GM12891 (cell line): ENCODE measurements around the gene GPC4.

Experiments
- DNase-seq: peaks from one replicate; pipeline ENCODE4 v3.0.0; 2011; ENCODE audit warnings: low spot score; ENCODE audit not compliant: insufficient read length
- FAIRE-seq: peaks from 2 replicates; lab custom pipeline; 2011; peaks lifted over from hg19 to GRCh38; lab: Jason Lieb, UNC
- PAX5 ChIP-seq: IDR thresholded peaks from 2 replicates; pipeline ENCODE4 v1.6.1; 2011; ENCODE audit warnings: low read length, moderate library complexity, mild to moderate bottlenecking; ENCODE audit not compliant: insufficient read depth, severe bottlenecking
- POLR2A ChIP-seq: IDR thresholded peaks from 2 replicates; pipeline ENCODE4 v1.6.1; 2011; ENCODE audit warnings: low read depth, low read length, control low read depth
- POLR2AphosphoS5 ChIP-seq: IDR thresholded peaks from 2 replicates; pipeline ENCODE4 v1.6.1; 2011; ENCODE audit warnings: low read depth, low read length, control low read depth
- POU2F2 ChIP-seq: IDR thresholded peaks from 2 replicates; pipeline ENCODE4 v1.6.1; 2011; ENCODE audit warnings: low read depth, mild to moderate bottlenecking, control low read depth, low read length, moderate library complexity
- SPI1 ChIP-seq: IDR thresholded peaks from 2 replicates; pipeline ENCODE4 v1.6.1; 2011; ENCODE audit warnings: low read depth, low read length, control low read depth
- TAF1 ChIP-seq: IDR thresholded peaks from 2 replicates; pipeline ENCODE4 v1.6.1; 2011; ENCODE audit warnings: low read depth, low read length, control low read depth

GPC4 gene

DNA sequence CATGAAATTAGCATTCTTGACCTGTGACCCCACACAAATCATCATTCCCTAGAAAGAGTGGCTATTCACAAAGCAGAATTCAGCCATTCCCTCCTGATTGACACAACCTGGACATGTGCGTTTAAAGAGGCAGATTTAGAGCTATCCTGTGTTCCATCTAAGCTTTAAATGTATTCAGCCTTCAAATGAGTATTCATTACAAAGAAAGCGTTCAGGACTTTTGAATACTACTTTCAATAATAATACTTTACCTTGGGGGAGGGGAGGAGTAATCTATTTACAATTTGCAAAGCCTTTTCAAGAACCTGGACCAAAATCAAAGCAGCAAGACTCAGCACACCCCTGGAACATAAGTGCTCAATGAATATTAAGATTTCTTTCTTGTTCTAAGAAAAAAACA lies 22.5 kb upstream of the GPC4 start:
- DNase-seq (no peak), FAIRE-seq (no peak)
- TF ChIP-seq POLR2AphosphoS5 (no peak), POLR2A (no peak), POU2F2 (no peak), TAF1 (no peak), SPI1 (no peak), PAX5 (no peak)

- DNase-seq (no peak), FAIRE-seq (no peak)
- TF ChIP-seq POU2F2 (no peak), SPI1 (no peak), PAX5 (no peak), TAF1 (no peak), POLR2A (no peak), POLR2AphosphoS5 (no peak)
These were observed 22.1 kb upstream of the GPC4 start for GRCh38 chrX:133437356-133437755.

DNA sequence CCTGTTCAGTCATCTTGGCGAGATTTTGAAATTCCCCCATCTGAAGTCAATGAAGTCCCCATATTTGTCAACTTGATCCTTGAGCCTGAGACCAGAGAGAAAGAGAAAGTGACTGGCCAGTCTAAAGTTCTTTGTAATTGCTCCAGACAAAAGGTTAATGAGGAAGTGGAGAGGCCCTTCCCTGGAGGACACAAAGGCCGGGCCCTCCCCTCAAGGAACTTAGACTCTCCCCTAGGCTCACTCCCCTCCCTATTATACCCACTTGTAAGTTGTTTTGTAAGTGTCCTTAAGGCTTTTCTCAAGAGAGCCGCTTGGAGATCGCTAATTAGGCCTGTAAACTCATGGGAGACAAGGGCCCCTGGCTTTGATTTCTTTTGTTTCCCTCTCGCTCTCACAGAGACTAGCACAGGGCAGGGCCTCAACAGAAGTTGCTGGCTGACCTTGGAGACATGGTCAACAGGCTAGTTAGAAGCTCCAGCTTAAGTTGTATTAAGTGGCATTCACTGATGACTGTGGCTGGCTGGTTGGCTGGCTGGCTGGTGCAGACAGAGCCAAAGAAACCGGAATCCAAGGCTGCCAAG lies 20.3 kb upstream of the GPC4 start:
- no peak for TF ChIP-seq POU2F2
- TF ChIP-seq TAF1, result no peak
- TF ChIP-seq SPI1, result no peak
- no peak for TF ChIP-seq POLR2A
- TF ChIP-seq PAX5, result no peak
- no peak for TF ChIP-seq POLR2AphosphoS5
- FAIRE-seq (no peak), DNase-seq (no peak)

GRCh38 chrX:133434197-133434820 lies 19.0 kb upstream of the GPC4 start:
- FAIRE-seq, result no peak
- TF ChIP-seq POLR2AphosphoS5 (no peak), TAF1 (no peak), SPI1 (no peak), POU2F2 (no peak), POLR2A (no peak), PAX5 (no peak)
- DNase-seq, result no peak

DNA sequence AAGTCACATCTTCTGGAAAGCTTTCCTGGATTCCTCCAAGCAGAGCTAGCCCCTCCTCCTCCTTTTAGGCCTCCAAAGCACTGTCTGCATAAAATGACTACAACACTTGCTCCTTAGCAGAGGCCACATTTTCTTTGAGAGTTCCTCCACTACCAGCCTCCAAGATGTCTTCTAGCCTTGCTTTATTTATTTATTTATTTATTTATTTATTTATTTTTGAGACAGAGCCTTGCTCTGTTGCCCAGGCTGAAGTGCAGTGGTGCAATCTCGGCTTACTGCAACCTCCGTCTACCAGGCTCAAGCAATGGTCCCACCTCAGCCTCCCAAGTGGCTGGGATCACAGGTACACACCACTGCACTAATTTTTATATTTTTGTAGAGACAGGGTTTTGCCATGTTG lies 4.6 kb upstream of the GPC4 start:
- TF ChIP-seq TAF1, result no peak
- TF ChIP-seq POLR2A, result no peak
- no peak for TF ChIP-seq PAX5
- no peak for TF ChIP-seq POU2F2
- TF ChIP-seq SPI1, result no peak
- TF ChIP-seq POLR2AphosphoS5, result no peak
- DNase-seq, result no peak
- no peak for FAIRE-seq

DNA sequence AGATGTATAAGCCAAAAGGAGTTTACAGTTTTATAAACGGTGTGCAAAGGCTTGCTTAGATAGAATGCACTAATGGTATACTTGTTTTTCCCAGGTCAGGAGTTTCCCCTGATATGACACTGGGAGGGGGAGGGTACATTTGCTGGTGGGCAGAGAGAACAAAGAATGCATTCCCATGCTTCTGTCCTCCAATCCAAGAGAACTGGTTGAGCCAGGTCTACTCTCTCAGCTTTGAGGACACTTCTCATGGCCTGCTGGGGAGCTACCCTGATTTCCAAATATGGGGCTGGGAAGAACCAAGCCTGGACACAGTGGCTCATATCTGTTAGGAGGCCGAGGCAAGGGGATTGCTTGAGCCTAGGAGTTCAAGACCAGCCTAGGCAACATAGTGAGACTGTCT lies 3.3 kb upstream of the GPC4 start:
- no peak for DNase-seq
- no peak for FAIRE-seq
- no peak for TF ChIP-seq POU2F2
- TF ChIP-seq PAX5, result no peak
- no peak for TF ChIP-seq POLR2AphosphoS5
- TF ChIP-seq TAF1, result no peak
- TF ChIP-seq POLR2A, result no peak
- no peak for TF ChIP-seq SPI1

- TF ChIP-seq POLR2A, result no peak
- TF ChIP-seq SPI1, result no peak
- no peak for TF ChIP-seq POU2F2
- no peak for FAIRE-seq
These were observed 2.1 kb upstream of the GPC4 start for GRCh38 chrX:133417364-133417763.

DNA sequence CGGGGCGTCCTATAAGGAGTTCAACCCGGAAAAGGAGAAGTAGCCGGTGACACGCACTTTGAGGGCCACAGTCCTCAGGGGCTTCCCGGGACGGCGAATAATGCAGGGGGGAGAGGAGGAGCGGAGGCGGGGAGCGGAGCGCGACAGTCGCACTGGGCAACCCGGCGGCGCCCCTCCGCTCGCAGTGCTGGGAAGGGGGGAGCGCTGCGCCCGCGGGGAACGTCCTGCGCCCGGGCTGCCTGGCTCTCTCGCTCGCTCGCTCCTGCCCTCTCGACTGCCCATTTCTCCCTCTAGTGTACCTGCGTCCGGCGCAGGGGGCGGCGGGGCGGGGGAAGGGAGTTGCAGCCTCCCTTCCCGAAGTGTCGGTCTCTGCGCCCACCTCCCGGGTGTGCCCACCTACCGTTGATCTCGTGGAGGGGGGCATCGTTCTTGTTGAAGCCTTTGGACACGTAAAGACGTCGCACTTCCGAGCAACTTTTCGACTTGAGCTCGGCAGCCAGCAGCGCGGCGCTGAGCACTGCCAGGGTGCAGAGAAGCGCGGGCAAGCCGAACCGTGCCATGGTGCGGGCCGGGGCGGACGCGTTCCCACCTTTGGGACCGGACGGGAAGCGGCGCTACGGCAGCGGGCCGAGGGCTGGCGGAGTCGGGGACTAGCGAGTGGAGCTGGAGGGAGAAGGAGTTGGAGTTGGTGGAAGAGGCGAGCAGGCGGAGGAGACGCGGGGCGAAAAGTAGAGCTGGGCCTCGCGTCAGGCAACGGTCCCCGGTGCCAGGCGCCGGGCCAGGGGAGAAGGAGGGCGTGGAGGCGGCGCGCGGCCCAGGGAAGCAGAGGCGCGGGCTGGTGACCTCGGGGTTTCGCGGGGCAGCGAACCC lies 648 bp downstream of the GPC4 start:
- FAIRE-seq (no peak), DNase-seq (no peak)
- TF ChIP-seq PAX5, result no peak
- no peak for TF ChIP-seq TAF1
- TF ChIP-seq POU2F2, result no peak
- no peak for TF ChIP-seq POLR2A
- TF ChIP-seq POLR2AphosphoS5, result no peak
- TF ChIP-seq SPI1, result no peak

More at GRCh38 chrX:133417364-133417763, 2.1 kb upstream of the GPC4 start:
- no peak for DNase-seq

- FAIRE-seq, result no peak
These were observed 1.9 kb downstream of the GPC4 start for GRCh38 chrX:133413218-133413925.

More at GRCh38 chrX:133413218-133413925, 1.9 kb downstream of the GPC4 start:
- TF ChIP-seq SPI1, result no peak
- no peak for TF ChIP-seq PAX5
- TF ChIP-seq POLR2A, result no peak
- TF ChIP-seq POU2F2, result no peak
- TF ChIP-seq POLR2AphosphoS5, result no peak
- TF ChIP-seq TAF1, result no peak
- DNase-seq, result no peak
